Renal pelvis (tissue), 4 donors: ENCODE data around the gene LEMD1. TPM values are rescaled to one million over a fixed set of nuclear protein-coding genes. Genes with fewer than 3 reads are reported as not detected.
"Not testable (repeated sequence)": the region's sequence is repeated elsewhere in the genome, so short reads cannot be mapped to it uniquely, and the experiment has no call there.

Source experiments
- DNase-seq: peaks from one replicate; pipeline ENCODE4 v3.0.0-alpha.2; 2013
- polyA plus RNA-seq, 3 donors: library from polyadenylated mRNA; unstranded; fragments of 120-200 nt; gene quantifications; one replicate each; pipeline ENCODE4 v1.2.1, GENCODE V29; 2013; ENCODE audit not compliant: insufficient read length in 3 of 3

The LEMD1 gene
- polyA plus RNA-seq, 3 donors = 4.1 to 4.8 (median 4.6) TPM

- no peak for DNase-seq
These were observed 8.9 kb upstream of the LEMD1 start for GRCh38 chr1:205430696-205431305.

- no peak for DNase-seq
These were observed 8.2 kb upstream of the LEMD1 start for GRCh38 chr1:205429762-205430695.

GRCh38 chr1:205424901-205425600, 3.2 kb upstream of the LEMD1 start:
- no peak for DNase-seq

- no peak for DNase-seq
These were observed 2.1 kb upstream of the LEMD1 start for GRCh38 chr1:205423814-205424399.

- DNase-seq = no peak
These were observed 1.3 kb upstream of the LEMD1 start for GRCh38 chr1:205422993-205423642.

GRCh38 chr1:205420938-205421337, 918 bp downstream of the LEMD1 start:
- DNase-seq = no peak

GRCh38 chr1:205417870-205418635, 3.8 kb downstream of the LEMD1 start:
- DNase-seq = no peak

GRCh38 chr1:205416322-205416721, 5.5 kb downstream of the LEMD1 start:
- DNase-seq = no peak

GRCh38 chr1:205410581-205411298, 11.1 kb downstream of the LEMD1 start:
- DNase-seq = no peak

- DNase-seq = no peak
These were observed 13.9 kb downstream of the LEMD1 start for GRCh38 chr1:205407970-205408369.

GRCh38 chr1:205406252-205406651, 15.6 kb downstream of the LEMD1 start:
- DNase-seq = not testable (repeated sequence)

- DNase-seq = not testable (repeated sequence)
These were observed 17.4 kb downstream of the LEMD1 start for GRCh38 chr1:205404484-205404883.

- no peak for DNase-seq
These were observed 23.3 kb downstream of the LEMD1 start for GRCh38 chr1:205398586-205398985.

- peak; percentile 46 for DNase-seq
These were observed 24.8 kb downstream of the LEMD1 start for GRCh38 chr1:205396967-205397616.

GRCh38 chr1:205395616-205396015, 26.2 kb downstream of the LEMD1 start:
- DNase-seq = no peak

GRCh38 chr1:205392650-205393049, 29.2 kb downstream of the LEMD1 start:
- DNase-seq = no peak

- DNase-seq = no peak
These were observed 30.5 kb downstream of the LEMD1 start for GRCh38 chr1:205391386-205391785.

- no peak for DNase-seq
These were observed 34.0 kb downstream of the LEMD1 start for GRCh38 chr1:205387845-205388244.

- DNase-seq = not testable (repeated sequence)
These were observed 38.9 kb downstream of the LEMD1 start for GRCh38 chr1:205382990-205383389.

GRCh38 chr1:205382561-205382960, 39.3 kb downstream of the LEMD1 start:
- no peak for DNase-seq
